GM18867 (cell line): ENCODE data around the gene LEPR.
"Not testable (repeated sequence)": the region's sequence is repeated elsewhere in the genome, so short reads cannot be mapped to it uniquely, and the experiment has no call there.

Experiments used
- ATAC-seq: cut with Tn5 transposase; IDR thresholded peaks from one replicate; pipeline ENCODE4 v1.9.1; 2021; ENCODE audit warnings: mild to moderate bottlenecking, moderate library complexity; ENCODE audit not compliant: unreplicated experiment

Gene LEPR

DNA sequence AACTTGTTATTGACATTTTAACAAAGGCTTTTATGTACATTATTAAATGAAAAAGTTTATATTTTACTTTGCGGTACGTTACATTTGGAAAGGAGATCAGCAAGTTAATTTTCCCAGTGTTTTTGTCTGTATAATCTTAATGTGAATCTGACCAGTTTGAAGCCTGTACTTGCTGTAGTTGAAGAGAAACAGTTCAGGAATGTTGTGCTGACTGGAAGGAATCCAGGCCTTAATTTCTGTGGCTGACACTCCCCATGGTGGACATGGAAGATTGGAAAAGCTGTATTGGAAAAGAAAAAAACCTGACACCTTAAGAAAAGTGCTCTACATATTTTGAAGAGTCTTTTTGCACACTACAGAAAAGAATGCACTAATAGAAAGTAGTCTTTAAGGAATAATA is 15.5 kb downstream of the LEPR start:
- ATAC-seq = no peak

- no peak for ATAC-seq
Measured at GRCh38 chr1:65437616-65438015, 17.1 kb downstream of the LEPR start.

- ATAC-seq = no peak
Measured at GRCh38 chr1:65440322-65440900, 19.9 kb downstream of the LEPR start.

GRCh38 chr1:65440915-65441314 is 20.4 kb downstream of the LEPR start:
- no peak for ATAC-seq

DNA sequence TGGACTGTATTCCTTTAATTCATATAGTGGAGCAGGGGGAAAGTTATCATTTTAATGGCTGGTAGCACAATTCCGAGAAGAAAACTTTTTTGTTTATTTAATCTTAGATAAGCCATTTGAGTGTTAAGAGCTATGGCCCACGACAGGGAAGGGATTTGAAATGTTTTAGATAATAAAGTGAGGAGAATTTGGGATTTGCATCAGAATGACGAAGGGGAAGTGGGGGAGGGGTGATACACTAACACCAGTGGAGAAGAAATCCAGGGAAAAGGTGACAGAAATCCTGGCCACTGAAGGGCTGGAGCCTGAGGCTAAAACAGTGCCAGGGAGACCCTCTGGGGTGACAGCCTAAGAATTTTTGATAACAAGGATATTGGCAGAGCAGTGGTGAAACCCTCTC is 21.0 kb downstream of the LEPR start:
- ATAC-seq = no peak

DNA sequence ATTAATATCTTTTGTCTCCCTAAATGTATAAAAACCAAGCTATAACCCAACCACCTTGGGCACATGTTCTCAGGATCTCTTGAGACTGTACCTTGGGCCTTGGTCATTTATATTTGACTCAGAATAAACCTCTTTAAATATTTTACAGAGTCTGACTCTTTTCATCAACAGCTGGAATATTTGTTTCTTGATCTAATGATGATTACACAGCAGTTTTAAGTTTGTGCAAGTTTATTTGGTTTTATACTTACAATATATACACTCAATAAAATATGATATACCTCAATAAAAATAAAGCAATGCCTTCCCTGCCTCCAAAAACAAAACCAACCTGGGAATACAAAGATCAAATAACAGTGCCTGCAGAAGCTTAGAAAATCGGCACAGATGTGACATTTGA is 22.0 kb downstream of the LEPR start:
- ATAC-seq = no peak

- ATAC-seq = no peak
Measured at GRCh38 chr1:65443647-65444046, 23.2 kb downstream of the LEPR start.

DNA sequence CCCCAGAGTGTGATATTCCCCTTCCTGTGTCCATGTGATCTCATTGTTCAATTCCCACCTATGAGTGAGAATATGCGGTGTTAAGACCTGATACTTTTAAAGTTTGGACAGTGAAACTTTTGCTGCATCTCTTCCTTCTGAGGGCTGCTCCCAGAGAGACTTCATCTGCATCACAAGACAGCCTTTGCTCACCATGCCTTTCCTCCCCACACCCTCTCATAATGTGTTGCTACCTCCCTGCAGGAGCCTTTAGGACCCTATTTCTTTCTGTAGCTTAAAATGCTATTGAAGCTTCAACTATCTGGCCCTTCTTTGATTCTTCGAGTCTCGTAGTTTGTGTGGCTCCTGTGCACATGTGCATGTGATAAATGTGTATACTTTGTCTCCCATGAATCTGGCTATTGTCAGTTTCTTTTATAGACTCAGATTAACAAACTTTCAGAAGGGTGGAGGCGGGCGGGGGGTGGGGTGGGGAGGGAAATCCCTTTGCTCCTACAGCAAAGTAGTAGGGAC is 23.7 kb downstream of the LEPR start:
- ATAC-seq = no peak

- ATAC-seq = no peak
Measured at GRCh38 chr1:65445837-65446236, 25.4 kb downstream of the LEPR start.

- ATAC-seq = no peak
Measured at GRCh38 chr1:65449214-65449823, 28.9 kb downstream of the LEPR start.

DNA sequence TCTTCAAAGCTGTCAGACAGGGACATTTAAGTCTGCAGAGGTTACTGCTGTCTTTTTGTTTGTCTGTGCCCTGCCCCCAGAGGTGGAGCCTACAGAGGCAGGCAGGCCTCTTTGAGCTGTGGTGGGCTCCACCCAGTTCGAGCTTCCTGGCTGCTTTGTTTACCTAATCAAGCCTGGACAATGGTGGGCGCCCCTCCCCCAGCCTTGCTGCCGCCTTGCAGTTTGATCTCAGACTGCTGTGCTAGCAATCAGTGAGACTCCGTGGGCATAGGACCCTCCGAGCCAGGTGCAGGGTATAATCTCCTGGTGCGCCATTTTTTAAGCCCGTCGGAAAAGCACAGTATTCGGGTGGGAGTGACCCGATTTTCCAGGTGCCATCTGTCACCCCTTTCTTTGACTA is 35.2 kb downstream of the LEPR start:
- ATAC-seq = not testable (repeated sequence)

DNA sequence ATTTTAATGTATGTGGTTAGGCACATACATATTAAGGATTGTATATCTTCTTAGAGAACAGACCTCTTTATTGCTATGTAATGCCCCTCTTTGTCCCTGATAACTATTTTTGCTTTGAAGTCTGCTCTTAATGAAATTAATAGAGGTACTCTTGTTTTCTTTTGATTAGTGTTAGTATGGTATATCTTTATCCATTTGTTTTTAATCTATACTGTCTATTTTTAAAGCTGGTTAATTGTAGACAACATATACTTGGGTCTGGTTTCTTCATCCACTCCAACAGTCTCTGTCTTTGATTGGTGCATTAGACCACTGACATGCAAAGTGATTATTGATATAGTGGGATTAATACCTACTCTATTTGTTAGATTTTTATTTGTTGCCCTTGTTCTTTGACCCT is 36.0 kb downstream of the LEPR start:
- ATAC-seq = no peak

DNA sequence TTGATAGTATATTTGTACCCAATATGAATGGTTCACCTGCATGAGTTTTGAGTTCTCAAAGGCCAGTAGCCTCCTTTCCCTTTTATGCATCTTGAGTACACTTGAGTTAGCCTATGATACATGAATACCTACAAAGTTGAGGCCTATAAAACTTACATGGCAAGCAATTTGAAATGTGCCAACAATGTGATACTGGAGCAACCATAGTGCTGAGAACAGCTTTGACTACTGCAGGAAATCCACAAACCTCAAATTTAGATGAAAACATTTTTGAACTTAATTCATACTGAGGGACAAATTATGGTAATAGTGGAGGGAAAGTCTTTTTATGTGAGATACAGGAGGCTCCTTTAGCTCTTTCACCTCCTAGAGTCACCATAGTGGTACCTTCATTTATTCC is 37.4 kb downstream of the LEPR start:
- ATAC-seq = no peak

GRCh38 chr1:65458730-65459396 is 38.4 kb downstream of the LEPR start:
- peak; percentile 32 for ATAC-seq

DNA sequence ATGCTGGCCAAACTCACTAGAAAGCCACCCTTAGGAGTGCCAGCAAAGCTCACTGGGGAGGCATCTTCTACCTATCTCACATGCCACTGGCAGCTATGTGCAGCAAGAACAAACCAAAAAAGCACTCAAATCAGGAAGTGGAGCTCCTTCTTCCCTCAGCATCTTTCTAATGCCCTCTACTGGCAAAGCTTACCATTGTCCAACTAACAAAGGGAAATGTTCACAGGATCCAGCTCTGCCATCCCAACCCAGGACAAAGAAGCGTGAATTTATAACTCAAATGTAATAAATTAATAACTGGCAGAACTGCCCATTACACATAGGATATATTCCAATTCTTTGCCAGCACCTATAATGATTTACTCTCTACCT is 38.9 kb downstream of the LEPR start:
- peak; percentile 82 for ATAC-seq

- ATAC-seq = not testable (repeated sequence)
Measured at GRCh38 chr1:65465837-65466236, 45.4 kb downstream of the LEPR start.

DNA sequence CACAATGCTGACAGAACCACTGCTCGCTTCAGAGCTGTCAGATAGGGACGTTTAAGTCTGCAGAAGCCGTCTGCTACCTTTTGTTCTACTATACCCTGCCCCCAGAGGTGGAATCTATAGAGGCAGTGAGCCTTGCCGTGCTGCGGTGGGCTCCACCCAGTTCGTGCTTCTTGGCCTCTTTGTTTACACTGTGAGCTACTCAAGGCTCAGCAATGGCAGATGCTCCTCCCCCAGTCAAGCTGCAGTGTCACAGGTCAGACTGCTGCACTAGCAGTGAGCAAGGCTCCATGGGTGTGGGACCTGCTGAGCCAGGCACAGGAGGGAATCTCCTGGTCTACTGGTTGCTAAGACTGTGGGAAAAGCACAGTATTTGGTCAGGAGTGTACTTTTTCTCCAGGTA is 47.1 kb downstream of the LEPR start:
- ATAC-seq = no peak

DNA sequence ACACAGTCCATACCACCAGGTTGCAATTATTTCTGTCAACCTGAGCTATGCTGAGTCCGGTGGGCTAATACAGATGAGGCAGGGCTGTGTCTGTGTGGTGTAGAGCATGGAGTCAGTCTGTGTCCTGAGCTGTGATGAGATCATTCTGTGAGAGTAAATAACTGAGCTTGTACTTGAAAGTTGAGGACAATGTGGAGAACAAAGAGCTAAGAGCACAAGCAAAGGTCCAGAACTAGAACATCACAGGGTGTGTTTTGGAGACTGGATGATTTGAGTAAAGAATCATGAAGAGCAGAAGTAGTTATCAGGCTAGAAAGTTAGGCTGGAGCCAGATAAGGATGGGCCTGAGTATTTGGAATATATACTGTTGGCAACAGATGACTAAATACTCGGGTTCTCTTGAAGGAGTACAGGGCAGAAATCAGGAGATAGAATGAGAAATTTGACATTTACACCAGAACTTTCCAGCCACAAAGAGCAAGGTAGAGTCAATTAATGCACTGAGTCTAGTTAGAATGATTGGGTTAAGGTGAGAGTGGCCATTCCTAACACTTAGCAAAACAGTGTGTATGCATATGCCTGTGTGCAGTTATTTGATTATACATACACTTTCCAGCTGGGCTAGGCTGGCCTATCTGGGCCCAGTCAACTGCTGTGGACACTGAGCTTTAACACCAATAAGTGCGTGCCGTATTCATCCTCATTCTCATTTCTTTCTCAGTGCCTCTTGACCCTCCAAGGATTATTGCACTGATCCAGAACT is 48.8 kb downstream of the LEPR start:
- no peak for ATAC-seq

DNA sequence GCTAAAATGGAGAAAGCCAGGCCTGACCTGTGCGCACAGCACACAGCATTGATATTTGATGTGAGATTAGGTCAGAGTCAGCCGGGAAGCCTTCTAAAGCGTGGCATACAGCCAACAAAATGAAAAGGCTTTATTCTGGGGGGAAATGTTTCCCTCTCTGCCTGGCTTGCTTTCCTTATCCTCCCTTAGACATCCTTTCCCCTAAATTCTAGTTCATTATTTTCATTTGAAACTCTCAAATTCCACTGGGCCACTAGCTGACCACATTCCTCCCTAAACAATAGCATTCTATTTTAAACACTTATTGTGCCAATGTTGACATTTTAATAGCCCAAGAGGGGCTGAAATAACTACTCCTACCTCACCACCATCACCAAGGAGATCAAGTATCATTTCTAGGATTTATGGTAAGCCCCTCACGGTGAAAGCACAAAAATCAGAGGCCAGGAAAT is 49.4 kb downstream of the LEPR start:
- no peak for ATAC-seq
